Measurements from ENCODE around the gene KDM3B. TPM values are rescaled to one million over a fixed set of nuclear protein-coding genes. Genes with fewer than 3 reads are reported as not detected.

Gene KDM3B
- total RNA-seq, 2 donors from 2014 or later, result 98.2 to 104 TPM

GRCh38 chr5:138330813-138331448 is 21.6 kb upstream of the KDM3B start:
- TF ChIP-seq CTCF (conservative IDR thresholded peaks at IDR 0.05), result no peak
- peaks cover 6% of the 10 kb centered on the region for H3K36me3 ChIP-seq (ENCODE audit: control insufficient read depth, insufficient read depth, low read length)
- peak overlapping the region; percentile 99 for H3K27ac Mint-ChIP-seq
- peaks cover 3% of the 10 kb centered on the region for H3K36me3 Mint-ChIP-seq (ENCODE audit: low read depth)
- H3K9me3 ChIP-seq (ENCODE audit: control insufficient read depth, low read length), result no peaks in the 10 kb centered on the region
- peak overlapping the region; percentile 90 for H3K4me3 Mint-ChIP-seq
- 7 to 17% methylated on average over 7 to 12 of the region's 12 CpGs for WGBS, 2 experiments (ENCODE audit: insufficient coverage in 1 of 2, insufficient read length in 1 of 2)
- H3K4me1 ChIP-seq (ENCODE audit: control insufficient read depth, insufficient read depth, low read length), result no peaks in the 10 kb centered on the region
- peak overlapping the region; percentile 82 for H3K4me3 ChIP-seq (ENCODE audit: low read length)
- H3K9me3 Mint-ChIP-seq, result no peaks in the 10 kb centered on the region
- DNase-seq, result no peak
- H3K27ac ChIP-seq (ENCODE audit: low read depth, low read length), result peak overlapping the region; percentile 33
- H3K9ac ChIP-seq (ENCODE audit: extremely low read depth, low read length, poor library complexity, severe bottlenecking), result peak overlapping the region; percentile 59
- no peaks in the 10 kb centered on the region for H3K27me3 ChIP-seq (ENCODE audit: control insufficient read depth, insufficient read depth, low read length, poor library complexity, severe bottlenecking)
- H3K27me3 Mint-ChIP-seq (ENCODE audit: insufficient read depth), result no peaks in the 10 kb centered on the region
- H3K4me1 Mint-ChIP-seq, result peaks cover 15% of the 10 kb centered on the region

- WGBS, 2 experiments (ENCODE audit: insufficient coverage in 1 of 2, insufficient read length in 1 of 2), result 0 to 1% methylated on average over 17 to 55 of the region's 55 CpGs
- H3K9ac ChIP-seq (ENCODE audit: extremely low read depth, low read length, poor library complexity, severe bottlenecking), result peak within 1 kb of the TSS; percentile 59
- H3K9me3 Mint-ChIP-seq, result no peaks in the 10 kb centered on the region
These were observed 20.8 kb upstream of the KDM3B start, which contains the start of gene CDC25C for GRCh38 chr5:138331449-138332368. TSS of gene CDC25C (minus strand) at chr5:138331804. CDS start at chr5:138331180, 624 bp downstream.

More at GRCh38 chr5:138331449-138332368, 20.8 kb upstream of the KDM3B start, which contains the start of gene CDC25C:
- no peak for TF ChIP-seq CTCF (conservative IDR thresholded peaks at IDR 0.05)
- peak within 1 kb of the TSS; percentile 99 for H3K27ac Mint-ChIP-seq
- H3K4me3 Mint-ChIP-seq, result peak within 1 kb of the TSS; percentile 90
- Histone ChIP-seq H3K36me3 (ENCODE audit: control insufficient read depth, insufficient read depth, low read length) (peaks cover 6% of the 10 kb centered on the region), H3K4me3 (ENCODE audit: low read length) (peak within 1 kb of the TSS; percentile 82), H3K9me3 (ENCODE audit: control insufficient read depth, low read length) (no peaks in the 10 kb centered on the region), H3K27ac (ENCODE audit: low read depth, low read length) (peak within 1 kb of the TSS; percentile 33), H3K4me1 (ENCODE audit: control insufficient read depth, insufficient read depth, low read length) (no peaks in the 10 kb centered on the region), H3K27me3 (ENCODE audit: control insufficient read depth, insufficient read depth, low read length, poor library complexity, severe bottlenecking) (no peaks in the 10 kb centered on the region)
- H3K36me3 Mint-ChIP-seq (ENCODE audit: low read depth), result no peaks in the 10 kb centered on the region
- DNase-seq, result peak; percentile 99
- no peaks in the 10 kb centered on the region for H3K27me3 Mint-ChIP-seq (ENCODE audit: insufficient read depth)
- peaks cover 18% of the 10 kb centered on the region for H3K4me1 Mint-ChIP-seq

Measured in endodermal cell (in vitro differentiated cells).